ENCODE results near the gene CFAP57.

The CFAP57 gene

DNA sequence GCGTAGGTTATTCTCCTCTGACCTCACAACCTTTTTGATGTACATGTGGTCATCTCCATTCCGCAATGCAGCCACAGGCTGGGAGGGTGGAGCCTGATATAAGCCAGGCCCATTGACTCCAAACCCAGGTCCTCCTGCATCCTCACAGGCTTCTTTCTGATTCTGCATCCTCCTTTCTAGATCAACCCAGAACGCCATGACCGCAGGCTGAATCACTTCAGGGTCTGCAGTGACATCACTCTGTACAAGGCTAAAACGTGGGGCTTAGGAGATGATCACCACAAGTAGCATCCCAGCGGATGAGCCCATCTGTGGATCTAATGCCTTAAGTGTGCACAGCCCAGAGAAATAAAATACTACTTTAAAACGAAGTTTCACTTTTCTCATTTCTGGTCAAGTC lies 16.1 kb upstream of the CFAP57 start:
- Histone ChIP-seq H3K27ac (no peak overlapping the region), H3K4me1 (ENCODE audit: low read depth, poor library complexity, severe bottlenecking) (no peaks in the 10 kb centered on the region)
- TF ChIP-seq, protein P1, sequence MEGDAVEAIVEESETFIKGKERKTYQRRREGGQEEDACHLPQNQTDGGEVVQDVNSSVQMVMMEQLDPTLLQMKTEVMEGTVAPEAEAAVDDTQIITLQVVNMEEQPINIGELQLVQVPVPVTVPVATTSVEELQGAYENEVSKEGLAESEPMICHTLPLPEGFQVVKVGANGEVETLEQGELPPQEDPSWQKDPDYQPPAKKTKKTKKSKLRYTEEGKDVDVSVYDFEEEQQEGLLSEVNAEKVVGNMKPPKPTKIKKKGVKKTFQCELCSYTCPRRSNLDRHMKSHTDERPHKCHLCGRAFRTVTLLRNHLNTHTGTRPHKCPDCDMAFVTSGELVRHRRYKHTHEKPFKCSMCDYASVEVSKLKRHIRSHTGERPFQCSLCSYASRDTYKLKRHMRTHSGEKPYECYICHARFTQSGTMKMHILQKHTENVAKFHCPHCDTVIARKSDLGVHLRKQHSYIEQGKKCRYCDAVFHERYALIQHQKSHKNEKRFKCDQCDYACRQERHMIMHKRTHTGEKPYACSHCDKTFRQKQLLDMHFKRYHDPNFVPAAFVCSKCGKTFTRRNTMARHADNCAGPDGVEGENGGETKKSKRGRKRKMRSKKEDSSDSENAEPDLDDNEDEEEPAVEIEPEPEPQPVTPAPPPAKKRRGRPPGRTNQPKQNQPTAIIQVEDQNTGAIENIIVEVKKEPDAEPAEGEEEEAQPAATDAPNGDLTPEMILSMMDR (conservative IDR thresholded peaks at IDR 0.05; ENCODE audit: low read depth, low read length) = no peak

DNA sequence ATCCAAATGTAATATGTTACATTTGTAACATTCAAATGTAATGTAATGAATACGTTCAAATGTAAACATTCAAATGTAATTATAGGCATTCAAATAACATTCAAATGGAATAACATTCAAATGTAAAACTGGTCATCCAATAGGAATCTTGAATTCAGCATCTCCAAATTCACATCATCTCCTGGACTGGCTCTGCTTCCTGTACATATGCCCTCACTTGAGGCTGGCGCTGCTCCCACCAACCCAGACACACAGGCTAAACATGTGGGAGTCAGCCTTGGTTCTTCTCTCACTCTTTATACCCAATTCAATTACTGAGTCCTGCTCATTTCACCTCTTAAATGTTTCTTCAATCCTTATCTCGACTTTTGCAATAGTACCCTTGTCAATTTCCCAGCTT lies 7.0 kb upstream of the CFAP57 start:
- Histone ChIP-seq H2AFZ (ENCODE audit: low read depth) (no peak overlapping the region), H3K4me2 (no peak overlapping the region), H3K27ac (no peak overlapping the region), H3K9ac (no peak overlapping the region), H3K79me2 (ENCODE audit: insufficient read depth, low read depth) (no peaks in the 10 kb centered on the region), H4K20me1 (ENCODE audit: insufficient read depth) (no peaks in the 10 kb centered on the region), H3K4me3 (IDR thresholded peaks at IDR 0.05; ENCODE audit: insufficient read depth, low read depth, low read length) (no peak overlapping the region), H3K4me1 (ENCODE audit: low read depth, poor library complexity, severe bottlenecking) (no peaks in the 10 kb centered on the region), H3K27me3 (ENCODE audit: insufficient read depth, low read depth) (no peaks in the 10 kb centered on the region), H3K36me3 (ENCODE audit: insufficient read depth) (peaks cover 10% of the 10 kb centered on the region; the same call in 1 of the 2 replicates)
- TF ChIP-seq, protein P1 (conservative IDR thresholded peaks at IDR 0.05; ENCODE audit: low read depth, low read length) = no peak

More for the DNA sequence above, 16.1 kb upstream of the CFAP57 start:
- H3K36me3 ChIP-seq (ENCODE audit: insufficient read depth) = no peaks in the 10 kb centered on the region
- H2AFZ ChIP-seq (ENCODE audit: low read depth) = no peak overlapping the region
- no peaks in the 10 kb centered on the region for H3K79me2 ChIP-seq (ENCODE audit: insufficient read depth, low read depth)
- H3K4me2 ChIP-seq = no peak overlapping the region
- no peak overlapping the region for H3K4me3 ChIP-seq (IDR thresholded peaks at IDR 0.05; ENCODE audit: insufficient read depth, low read depth, low read length)
- no peaks in the 10 kb centered on the region for H3K27me3 ChIP-seq (ENCODE audit: insufficient read depth, low read depth)
- no peaks in the 10 kb centered on the region for H4K20me1 ChIP-seq (ENCODE audit: insufficient read depth)
- no peak overlapping the region for H3K9ac ChIP-seq

DNA sequence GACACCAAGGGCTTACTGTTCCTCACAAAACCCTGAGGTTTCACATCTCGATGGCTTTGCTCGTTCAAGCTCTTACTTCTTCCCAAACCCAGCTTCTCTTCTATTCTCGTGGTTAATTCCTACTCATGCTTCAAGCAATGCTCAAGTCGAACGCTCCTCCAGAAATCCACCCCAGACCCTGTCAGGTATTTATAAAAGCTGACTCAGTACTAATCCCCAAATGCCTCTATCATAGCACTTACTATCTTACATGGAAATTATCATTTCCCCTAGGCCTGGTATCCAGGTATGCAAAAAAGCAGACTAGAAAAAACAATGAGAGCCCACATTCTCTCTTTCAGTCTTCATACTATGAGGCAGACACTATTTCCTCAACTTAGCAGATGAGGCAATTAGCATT lies 6.4 kb upstream of the CFAP57 start:
- Histone ChIP-seq H3K4me3 (IDR thresholded peaks at IDR 0.05; ENCODE audit: insufficient read depth, low read depth, low read length) (no peak overlapping the region), H3K4me2 (no peak overlapping the region), H2AFZ (ENCODE audit: low read depth) (no peak overlapping the region), H3K27me3 (ENCODE audit: insufficient read depth, low read depth) (no peaks in the 10 kb centered on the region), H3K27ac (no peak overlapping the region), H3K9ac (no peak overlapping the region), H3K4me1 (ENCODE audit: low read depth, poor library complexity, severe bottlenecking) (peaks cover 5% of the 10 kb centered on the region), H3K36me3 (ENCODE audit: insufficient read depth) (peaks cover 10% of the 10 kb centered on the region; the same call in 1 of the 2 replicates), H3K79me2 (ENCODE audit: insufficient read depth, low read depth) (peaks cover 4% of the 10 kb centered on the region; the same call in 1 of the 2 replicates), H4K20me1 (ENCODE audit: insufficient read depth) (no peaks in the 10 kb centered on the region)
- TF ChIP-seq, protein P1 (conservative IDR thresholded peaks at IDR 0.05; ENCODE audit: low read depth, low read length) = no peak

DNA sequence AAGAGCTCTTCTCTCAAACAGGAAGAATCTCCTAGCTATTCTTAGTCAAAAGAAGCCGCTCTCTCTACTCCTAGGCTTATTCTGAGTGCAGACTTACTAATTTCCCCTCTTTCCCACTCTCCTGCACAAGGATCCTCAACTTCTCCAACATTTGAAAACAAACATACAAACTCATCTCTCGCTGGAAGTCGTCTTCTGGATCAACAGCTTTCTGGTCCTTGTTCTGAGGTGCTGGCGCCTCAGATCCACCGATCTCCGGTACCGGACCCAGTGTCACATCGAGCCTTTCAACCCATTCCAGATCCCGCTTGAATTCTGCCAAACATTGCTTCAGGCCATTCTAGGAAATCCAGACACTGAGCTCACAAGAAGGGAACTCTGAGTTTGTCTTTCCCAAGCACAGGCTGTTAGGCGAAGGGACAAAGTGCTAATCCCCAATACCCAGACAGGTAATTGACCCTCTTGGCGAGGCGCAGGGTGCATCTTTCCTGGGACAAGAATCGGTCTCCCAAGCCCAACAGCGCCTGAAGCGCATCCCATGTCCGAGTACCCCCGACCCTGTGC lies 736 bp upstream of the CFAP57 start:
- no peaks in the 10 kb centered on the region for H4K20me1 ChIP-seq (ENCODE audit: insufficient read depth)
- peak overlapping the region; percentile 79 for H3K9ac ChIP-seq
- TF ChIP-seq, protein P1 (conservative IDR thresholded peaks at IDR 0.05; ENCODE audit: low read depth, low read length) = no peak
- H3K4me3 ChIP-seq (IDR thresholded peaks at IDR 0.05; ENCODE audit: insufficient read depth, low read depth, low read length) = no peak overlapping the region
- peaks cover 16% of the 10 kb centered on the region for H3K4me1 ChIP-seq (ENCODE audit: low read depth, poor library complexity, severe bottlenecking)
- H3K27ac ChIP-seq = peak overlapping the region; percentile 32; the same call in 1 of the 2 replicates
- H3K79me2 ChIP-seq (ENCODE audit: insufficient read depth, low read depth) = peaks cover 17% of the 10 kb centered on the region
- no peaks in the 10 kb centered on the region for H3K27me3 ChIP-seq (ENCODE audit: insufficient read depth, low read depth)
- H3K4me2 ChIP-seq = peak overlapping the region; percentile 88
- peak overlapping the region; percentile 89; the same call in 1 of the 2 replicates for H2AFZ ChIP-seq (ENCODE audit: low read depth)
- H3K36me3 ChIP-seq (ENCODE audit: insufficient read depth) = peaks cover 10% of the 10 kb centered on the region; the same call in 1 of the 2 replicates
